RWPE2 (cell line): ENCODE measurements around the gene WWP2.

Experiments
- ATAC-seq: fragments of 200-7000 bp; cut with Tn5 transposase; 3 replicates; pipeline ENCODE4 v1.9.1; 2021; ENCODE audit warnings: low read depth
- DNase-seq: peaks from one replicate; pipeline ENCODE4 v3.0.0-alpha.2; 2020; ENCODE audit warnings: low spot score
- H3K27ac ChIP-seq: fragments of 450-650 bp; 2 replicates; pipeline ENCODE4 v1.5.1; 2017; ENCODE audit warnings: mild to moderate bottlenecking; ENCODE audit not compliant: poor library complexity, severe bottlenecking
- H3K27me3 ChIP-seq: fragments of 250-450 bp; sonication (Bioruptor Pico); 2 replicates; pipeline ENCODE4 v1.5.1; 2021; ENCODE audit warnings: mild to moderate bottlenecking, moderate library complexity; ENCODE audit not compliant: insufficient read depth, poor library complexity, severe bottlenecking
- H3K36me3 ChIP-seq: fragments of 250-450 bp; sonication (Bioruptor Pico); 2 replicates; pipeline ENCODE4 v1.5.1; 2020; ENCODE audit warnings: low read depth, mild to moderate bottlenecking, moderate library complexity
- H3K4me1 ChIP-seq: fragments of 250-450 bp; sonication (Bioruptor Pico); 2 replicates; pipeline ENCODE4 v1.5.1; 2021; ENCODE audit warnings: mild to moderate bottlenecking, moderate library complexity; ENCODE audit not compliant: insufficient read depth, poor library complexity, severe bottlenecking
- H3K4me3 ChIP-seq: fragments of 250-450 bp; sonication (Bioruptor Pico); 2 replicates; pipeline ENCODE4 v1.5.1; 2021; ENCODE audit warnings: mild to moderate bottlenecking, moderate library complexity; ENCODE audit not compliant: severe bottlenecking
- H3K9me3 ChIP-seq: fragments of 250-450 bp; sonication (Bioruptor Pico); 2 replicates; pipeline ENCODE4 v1.5.1; 2021; ENCODE audit warnings: mild to moderate bottlenecking, moderate library complexity; ENCODE audit not compliant: severe bottlenecking
- CTCF ChIP-seq: fragments of 450-650 bp; IDR thresholded peaks from one replicate; pipeline ENCODE4 v1.5.1; 2017; ENCODE audit warnings: mild to moderate bottlenecking, moderate library complexity; ENCODE audit not compliant: poor library complexity, severe bottlenecking

WWP2 gene

GRCh38 chr16:69816996-69817395 lies 54.9 kb downstream of the WWP2 start:
- H3K9me3 ChIP-seq: no peaks in the 10 kb centered on the region
- TF ChIP-seq CTCF: no peak
- no peak overlapping the region for H3K27ac ChIP-seq
- no peak overlapping the region for H3K4me3 ChIP-seq
- no peak for ATAC-seq
- H3K36me3 ChIP-seq: no peaks in the 10 kb centered on the region
- DNase-seq: no peak
- no peaks in the 10 kb centered on the region for H3K4me1 ChIP-seq
- H3K27me3 ChIP-seq: no peaks in the 10 kb centered on the region

- no peak overlapping the region for H3K27ac ChIP-seq
- DNase-seq (no peak), ATAC-seq (no peak)
- no peaks in the 10 kb centered on the region for H3K36me3 ChIP-seq
- H3K9me3 ChIP-seq: no peaks in the 10 kb centered on the region
- H3K27me3 ChIP-seq: no peaks in the 10 kb centered on the region
- no peaks in the 10 kb centered on the region for H3K4me1 ChIP-seq
- H3K4me3 ChIP-seq: no peak overlapping the region
- TF ChIP-seq CTCF: no peak
These were observed 56.9 kb downstream of the WWP2 start for GRCh38 chr16:69818891-69819545.

- Histone ChIP-seq H3K27me3 (no peaks in the 10 kb centered on the region), H3K27ac (no peak overlapping the region), H3K9me3 (no peaks in the 10 kb centered on the region), H3K36me3 (no peaks in the 10 kb centered on the region), H3K4me3 (no peak overlapping the region), H3K4me1 (no peaks in the 10 kb centered on the region)
- DNase-seq (no peak), ATAC-seq (no peak)
- no peak for TF ChIP-seq CTCF
These were observed 58.9 kb downstream of the WWP2 start for GRCh38 chr16:69820926-69821541.

GRCh38 chr16:69821844-69822173 lies 59.7 kb downstream of the WWP2 start:
- ATAC-seq: no peak
- no peaks in the 10 kb centered on the region for H3K36me3 ChIP-seq
- H3K27ac ChIP-seq: no peak overlapping the region

More at GRCh38 chr16:69821844-69822173, 59.7 kb downstream of the WWP2 start:
- no peak overlapping the region for H3K4me3 ChIP-seq
- no peaks in the 10 kb centered on the region for H3K27me3 ChIP-seq
- DNase-seq: no peak
- H3K9me3 ChIP-seq: no peaks in the 10 kb centered on the region
- no peaks in the 10 kb centered on the region for H3K4me1 ChIP-seq
- no peak for TF ChIP-seq CTCF
